Pulmonary artery endothelial cell (primary cell): ENCODE measurements around the gene DMPK. TPM values are rescaled to one million over a fixed set of nuclear protein-coding genes. Genes with fewer than 3 reads are reported as not detected.
"Not testable (repeated sequence)": the region's sequence is repeated elsewhere in the genome, so short reads cannot be mapped to it uniquely, and the experiment has no call there.

Experiments
- DNase-seq: peaks from one replicate; pipeline ENCODE4 v3.0.0-alpha.2; 2011; ENCODE audit warnings: low read depth, low spot score
- total RNA-seq: library from RNA; depleted of rRNA; stranded (reverse); fragments of >200 nt; gene quantifications from 2 replicates; pipeline ENCODE4 v1.2.3, GENCODE V29; 2014

The DMPK gene
- total RNA-seq, 1 donor from 2014 or later, result 6.0 TPM

DNA sequence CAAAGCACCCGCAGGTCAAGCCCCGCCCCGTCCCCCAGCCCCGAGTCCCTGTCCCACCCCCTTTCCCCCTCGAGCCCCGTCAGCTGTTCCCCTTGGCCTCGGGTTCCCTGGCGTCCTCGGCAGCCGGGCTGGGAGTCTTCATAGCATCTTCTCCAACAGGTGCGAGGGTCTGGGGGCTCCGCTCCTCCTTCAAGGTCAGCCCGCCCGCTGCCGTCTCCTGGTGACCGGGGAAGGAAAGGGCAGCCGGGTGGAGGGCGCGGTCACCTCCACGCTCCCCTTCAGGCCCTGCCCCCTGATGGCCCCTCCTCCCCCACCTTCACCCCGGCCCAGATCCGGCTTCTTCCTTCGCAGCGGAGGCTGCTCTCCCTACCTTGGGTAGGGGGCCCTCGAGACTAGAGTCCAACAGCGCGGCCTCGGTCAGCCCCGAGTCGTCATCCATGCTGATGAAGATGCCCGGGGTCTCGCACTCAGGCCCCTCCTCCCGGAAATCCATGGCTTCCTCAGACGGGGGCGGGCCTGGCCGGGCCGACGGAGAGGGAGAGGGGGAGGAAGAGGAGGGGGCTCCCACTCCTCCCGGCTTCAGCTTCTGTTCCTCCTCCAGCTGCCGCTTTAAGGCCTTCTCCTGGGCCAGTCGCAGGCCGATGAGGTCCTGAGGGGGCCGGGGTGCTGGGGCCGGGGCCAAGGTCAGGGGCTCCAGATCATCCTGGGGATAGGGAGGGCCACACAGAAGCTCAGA is 33.4 kb upstream of the DMPK start:
- DNase-seq, result no peak

DNA sequence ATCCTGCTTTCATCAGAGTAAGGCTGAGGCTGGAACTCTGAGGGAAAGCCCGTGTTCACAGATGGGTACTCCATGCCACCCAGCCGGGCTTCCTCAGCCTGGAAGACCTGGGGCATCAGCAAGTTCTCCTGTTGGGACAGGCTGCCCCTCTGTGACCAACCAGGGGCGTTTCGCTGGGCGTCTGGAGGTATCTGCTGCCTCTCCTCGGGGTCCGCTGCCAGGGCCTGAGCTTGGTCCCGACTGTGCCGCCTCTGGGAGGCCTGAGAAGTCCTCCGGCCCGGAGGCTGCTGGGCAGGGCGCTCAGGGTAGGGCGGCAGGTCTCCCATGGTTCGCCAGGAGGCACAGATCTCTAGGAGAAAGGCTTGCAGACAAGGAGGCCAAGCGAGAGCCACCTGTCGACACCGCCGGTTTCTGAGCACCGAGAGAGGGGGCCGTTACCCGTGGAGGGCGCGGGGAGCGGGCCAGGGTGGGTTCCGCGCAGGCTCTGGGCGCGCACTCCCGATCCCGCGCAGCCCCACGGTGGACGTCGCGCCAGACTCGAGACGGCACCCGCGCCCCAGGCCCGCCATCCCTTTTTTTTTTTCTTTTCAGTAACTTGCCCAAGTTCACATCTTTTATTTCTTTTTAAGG is 32.7 kb upstream of the DMPK start, which contains the start of gene RSPH6A:
Gene RSPH6A, minus strand, starts transcription at position 458 of the 630 bp plus-strand sequence. Its CDS starts 132 bp downstream, at position 326.
- no peak for DNase-seq

- DNase-seq, result no peak
Observed at GRCh38 chr19:45814166-45814780, 32.0 kb upstream of the DMPK start.

DNA sequence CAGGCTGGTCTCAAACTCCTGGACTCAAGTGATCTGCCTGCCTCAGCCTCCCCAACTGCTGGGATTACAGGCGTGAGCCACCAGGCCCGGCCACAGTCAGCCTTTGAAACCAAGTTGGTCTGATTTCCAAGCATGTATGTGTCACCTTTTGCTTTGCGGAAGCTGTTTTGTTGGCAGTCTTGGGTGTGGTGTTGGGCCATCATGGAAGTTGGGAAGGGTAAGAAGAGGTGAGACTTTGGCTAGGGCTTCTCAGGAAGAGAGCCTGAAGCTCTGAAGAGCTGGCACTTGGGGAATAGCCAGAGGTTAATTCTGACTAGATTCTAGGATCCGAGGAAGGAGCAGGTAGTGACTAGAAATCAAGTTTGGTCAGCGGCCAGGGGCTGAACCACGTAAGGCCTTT is 30.0 kb upstream of the DMPK start:
- no peak for DNase-seq

- DNase-seq, result no peak
Observed at GRCh38 chr19:45809643-45810159, 27.4 kb upstream of the DMPK start.

- DNase-seq, result no peak
Observed at GRCh38 chr19:45805719-45806118, 23.4 kb upstream of the DMPK start.

DNA sequence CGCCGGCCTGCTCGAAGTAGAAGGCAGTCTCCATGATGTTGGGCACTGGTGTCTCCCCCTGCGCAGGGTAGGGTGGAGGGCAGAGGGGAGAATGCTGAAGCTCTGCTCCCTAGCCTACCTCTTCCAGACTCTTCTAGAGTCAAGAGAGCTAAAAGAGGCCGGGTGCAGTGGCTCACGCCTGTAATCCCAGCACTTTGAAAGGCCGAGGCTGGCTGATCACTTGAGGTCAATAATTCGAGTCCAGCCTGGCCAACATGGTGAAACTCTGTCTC is 22.6 kb upstream of the DMPK start:
- DNase-seq, result no peak

GRCh38 chr19:45804140-45804958 is 22.1 kb upstream of the DMPK start:
- DNase-seq, result no peak

DNA sequence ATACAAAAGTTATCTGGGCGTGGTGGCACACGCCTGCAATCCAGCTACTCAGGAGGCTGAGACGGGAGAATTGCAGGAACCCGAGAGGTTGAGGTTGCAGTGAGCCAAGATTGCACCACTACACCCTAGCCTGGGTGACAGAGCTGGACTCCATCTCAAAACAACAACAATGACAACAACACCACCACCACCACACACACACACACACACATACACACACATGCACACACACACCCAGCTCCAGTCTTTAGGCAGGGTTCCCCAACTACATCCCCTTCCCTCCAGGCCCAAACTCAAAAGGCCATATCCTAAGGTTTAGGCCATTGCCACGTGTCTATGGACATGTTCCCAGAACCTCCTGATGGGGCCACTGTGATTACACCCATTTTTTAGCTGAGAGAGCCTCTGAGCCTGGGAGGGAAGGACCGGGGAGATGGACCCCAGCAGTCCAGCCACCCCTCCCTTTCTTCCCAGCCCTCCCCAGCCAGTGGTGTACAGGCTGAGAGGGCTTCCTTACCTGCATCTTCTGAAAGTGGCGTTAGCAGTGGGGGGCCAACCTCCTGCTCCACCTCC is 19.4 kb upstream of the DMPK start:
- DNase-seq, result no peak

DNA sequence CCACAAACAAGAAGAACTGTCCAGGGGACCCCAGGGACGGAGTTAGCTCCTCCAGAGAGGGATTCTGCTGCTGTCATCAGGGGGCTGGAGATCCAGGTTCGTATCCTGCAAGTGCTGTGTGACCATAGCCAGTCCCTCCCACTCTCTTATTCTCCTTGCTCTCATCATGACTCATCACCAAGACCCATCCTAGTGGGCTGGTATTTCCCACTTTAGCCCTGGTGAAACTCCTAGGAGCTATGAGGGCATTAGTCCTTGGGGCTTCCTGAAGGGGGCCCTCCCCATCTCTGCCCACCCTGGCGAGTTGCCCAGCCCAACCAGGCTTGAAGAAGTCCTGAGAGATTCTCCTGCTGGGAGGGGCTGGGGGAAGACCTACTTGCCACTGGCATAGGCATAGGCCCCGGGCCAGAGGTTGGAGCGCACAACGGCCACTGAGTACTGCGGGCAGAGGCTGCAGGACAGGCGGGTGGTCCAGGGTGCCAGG is 17.8 kb upstream of the DMPK start:
- DNase-seq, result no peak

GRCh38 chr19:45799541-45799940 is 17.3 kb upstream of the DMPK start:
- not testable (repeated sequence) for DNase-seq

GRCh38 chr19:45798995-45799517 is 16.8 kb upstream of the DMPK start:
- DNase-seq, result no peak

DNA sequence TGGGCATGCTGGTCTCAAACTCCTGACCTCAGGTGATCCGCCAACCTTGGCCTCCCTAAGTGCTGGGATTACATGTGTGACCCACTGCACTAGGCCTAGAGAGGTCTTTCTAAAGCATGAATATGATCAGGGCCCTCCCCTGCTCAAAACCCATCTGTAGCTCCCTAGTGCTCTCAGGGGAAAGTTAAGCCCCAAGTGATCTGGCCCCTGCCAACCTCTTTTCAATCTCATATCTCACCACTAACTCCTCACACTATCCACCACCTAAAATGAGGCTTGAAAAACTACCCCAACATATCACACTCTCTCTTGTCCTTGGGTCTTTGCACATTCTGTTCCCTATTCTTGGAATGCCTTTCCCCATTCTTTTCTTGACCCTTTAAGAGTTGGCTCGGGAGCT is 12.3 kb upstream of the DMPK start:
- DNase-seq, result no peak

DNA sequence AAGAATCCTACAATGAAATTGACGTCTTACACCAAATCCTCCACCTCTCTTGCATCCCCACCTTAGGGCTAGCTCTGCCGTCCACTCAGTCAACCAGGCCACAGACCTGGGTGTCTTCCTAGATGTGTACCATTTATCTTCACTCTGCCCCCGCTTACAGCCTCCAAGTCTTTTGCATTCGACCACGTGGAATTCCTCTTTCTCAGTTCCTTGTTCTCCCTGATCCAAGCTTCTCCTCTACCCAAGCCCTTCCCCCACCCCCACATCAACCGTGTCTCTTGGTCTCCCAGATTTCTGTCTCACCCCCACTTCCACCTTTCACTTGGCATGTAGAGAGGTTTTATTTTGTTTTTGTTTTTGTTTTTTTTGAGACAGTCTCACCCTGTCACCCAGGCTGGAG is 11.6 kb upstream of the DMPK start:
- DNase-seq, result no peak

DNA sequence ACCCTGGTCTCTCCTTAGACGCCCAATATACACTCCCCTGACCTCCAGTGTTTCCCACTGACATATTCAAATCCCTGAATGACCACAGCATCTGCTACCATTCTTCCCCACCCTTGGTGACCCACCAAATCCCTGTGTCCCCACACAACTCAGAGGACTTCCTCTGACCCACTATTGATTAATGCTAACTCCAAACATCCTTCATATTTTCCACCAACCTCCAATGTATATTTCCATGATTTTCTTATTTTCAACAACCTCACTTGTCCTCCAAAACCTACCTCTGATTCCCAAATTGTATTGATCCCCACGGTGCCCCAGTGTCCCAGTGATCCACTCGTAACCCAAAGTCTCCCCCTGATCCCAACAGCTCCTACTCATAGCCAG is 10.9 kb upstream of the DMPK start:
- no peak for DNase-seq

DNA sequence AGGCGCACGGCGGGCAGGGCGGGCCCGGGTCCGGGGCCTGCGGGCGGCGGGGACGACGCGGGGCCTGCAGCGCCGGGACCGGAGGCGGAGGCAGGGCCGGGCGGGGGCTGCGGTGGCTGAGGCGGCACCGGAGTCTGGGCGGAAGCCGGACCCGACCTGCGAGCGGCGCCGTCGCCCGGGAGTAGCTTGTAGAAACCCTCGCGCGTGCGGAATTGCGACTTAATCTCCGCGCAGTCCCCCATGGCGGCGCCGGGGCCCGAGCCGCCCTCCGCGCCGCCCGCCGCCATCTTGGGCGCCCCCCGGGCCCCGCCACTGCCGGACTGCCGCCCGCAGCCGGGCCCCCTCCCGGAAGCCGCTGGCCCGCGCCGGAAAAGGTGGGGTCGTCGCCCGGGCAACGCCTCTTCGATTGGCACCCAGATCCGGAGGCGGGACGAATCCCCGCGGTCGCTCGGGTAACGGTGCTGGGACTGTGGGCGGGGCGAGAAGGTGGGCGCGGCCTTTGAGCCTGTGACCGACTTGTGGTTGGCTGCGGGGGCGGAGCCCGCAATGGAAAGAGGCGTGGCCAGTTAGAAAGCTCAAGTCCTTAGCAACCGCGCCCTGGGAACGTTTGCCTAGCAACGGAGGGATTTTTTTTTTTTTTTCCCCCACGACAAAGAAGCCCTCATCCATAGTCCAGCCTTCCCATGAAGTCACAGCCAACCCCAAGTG is 10.3 kb upstream of the DMPK start, which contains the start of gene DMWD:
Gene DMWD, minus strand, starts transcription at position 376 of the 708 bp plus-strand sequence. Its CDS starts 89 bp downstream, at position 287.
- DNase-seq, result peak; percentile 96

GRCh38 chr19:45791744-45792469 is 9.6 kb upstream of the DMPK start:
- no peak for DNase-seq

DNA sequence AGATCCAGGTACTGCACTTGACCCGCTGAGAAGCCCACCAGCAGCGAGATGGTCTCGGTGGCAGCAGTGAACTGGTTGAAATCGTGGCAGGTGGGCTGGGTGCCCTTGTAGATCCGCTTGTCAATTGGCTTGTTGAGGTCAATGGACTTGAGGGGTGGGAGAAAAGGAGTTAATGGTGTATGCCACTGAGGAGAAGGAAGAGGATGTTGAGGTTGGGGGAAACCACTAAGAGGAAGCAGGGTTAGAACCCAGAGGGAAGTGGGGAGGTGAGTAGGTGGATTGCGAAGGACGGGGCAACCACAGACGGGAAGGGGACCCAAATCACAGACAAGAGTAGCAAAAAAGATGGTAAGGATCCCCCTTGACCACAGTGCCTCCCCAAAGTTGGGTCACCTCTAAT is 8.7 kb upstream of the DMPK start:
- no peak for DNase-seq

GRCh38 chr19:45789035-45789786 is 6.9 kb upstream of the DMPK start:
- DNase-seq, result no peak
